Vagina (tissue), 2 donors: ENCODE measurements around the gene MFSD6L.

ENCODE experiments used
- CTCF ChIP-seq, 3 experiments: fragments of 450-650 bp in 2 of 3; fragments of 200-600 bp in 1 of 3; sonication (generic) in 1 of 3; IDR thresholded peaks; one replicate each; pipeline ENCODE4 v1.5.1; 2017 to 2019; ENCODE audit warnings: antibody characterized with exemption in 3 of 3, mild to moderate bottlenecking in 2 of 3, moderate library complexity in 2 of 3
- POLR2A ChIP-seq, 2 donors: fragments of 450-650 bp; IDR thresholded peaks; one replicate each; pipeline ENCODE4 v1.6.1; 2017; ENCODE audit warnings: antibody characterized with exemption in 2 of 2, mild to moderate bottlenecking in 2 of 2, moderate library complexity in 2 of 2

DNA sequence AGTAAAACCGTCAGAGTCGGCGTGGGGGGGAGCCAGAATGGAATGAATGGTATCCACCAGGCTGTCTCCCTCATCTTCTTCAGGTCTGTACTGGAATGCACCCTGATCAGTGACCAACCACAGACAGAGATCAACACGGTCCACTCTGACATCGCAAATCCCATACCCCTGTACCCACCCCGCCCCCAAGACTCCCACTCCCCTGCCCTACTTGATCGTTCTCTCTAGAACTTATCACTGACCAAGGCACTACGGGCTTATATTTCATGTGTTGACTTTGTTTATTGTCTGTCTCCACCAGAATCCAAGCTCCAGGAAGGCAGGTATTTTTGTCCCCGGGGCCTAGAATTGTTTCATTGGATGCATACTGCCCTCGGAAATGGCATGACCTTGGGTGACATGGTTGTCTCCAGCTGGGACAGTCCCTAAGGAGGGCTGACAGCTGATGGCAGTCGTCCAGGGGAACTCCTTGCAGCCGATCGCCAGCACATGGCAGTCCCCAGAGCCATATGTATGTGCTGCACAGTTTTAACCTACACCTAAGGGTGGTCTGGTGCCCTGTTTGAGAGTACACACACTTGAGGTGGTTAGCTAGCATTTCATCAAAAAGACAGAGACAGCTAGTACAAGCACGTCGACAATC is 526 bp upstream of the MFSD6L start:
- TF ChIP-seq POLR2A (IDR thresholded peaks at IDR 0.05) (no peak), CTCF (IDR thresholded peaks at IDR 0.05) (no peak)
